Liver (tissue), 3 donors: ENCODE results near the gene CDCA4.
"Not testable (repeated sequence)": the region's sequence is repeated elsewhere in the genome, so short reads cannot be mapped to it uniquely, and the experiment has no call there.

Experiments used
- CTCF ChIP-seq: fragments of 150-350 bp; IDR thresholded peaks from 2 replicates; pipeline ENCODE4 v1.5.1; 2017; ENCODE audit warnings: improper control_type of control experiment, low read depth, low read length; ENCODE audit not compliant: missing input control
- FOXA1 ChIP-seq: IDR thresholded peaks from 2 replicates; pipeline ENCODE4 v1.6.1; 2016; ENCODE audit warnings: antibody characterized with exemption
- FOXA2 ChIP-seq: IDR thresholded peaks from 2 replicates; pipeline ENCODE4 v1.6.1; 2016; ENCODE audit warnings: antibody characterized with exemption
- HNF4A ChIP-seq, 2 donors: conservative IDR thresholded peaks; 2 replicates each; pipeline ENCODE4 v1.6.1; 2016; ENCODE audit warnings: antibody characterized with exemption in 2 of 2, mild to moderate bottlenecking in 2 of 2
- NR2F2 ChIP-seq: IDR thresholded peaks from 2 replicates; pipeline ENCODE4 v1.6.1; 2016; ENCODE audit warnings: antibody characterized with exemption
- RAD21 ChIP-seq, 2 donors: IDR thresholded peaks; 2 replicates each; pipeline ENCODE4 v1.6.1; 2016; ENCODE audit warnings: antibody characterized with exemption in 2 of 2, mild to moderate bottlenecking in 2 of 2
- SP1 ChIP-seq: IDR thresholded peaks from 2 replicates; pipeline ENCODE4 v1.6.1; 2018; ENCODE audit warnings: antibody characterized with exemption, mild to moderate bottlenecking
- TAF1 ChIP-seq: conservative IDR thresholded peaks from 2 replicates; pipeline ENCODE4 v1.6.1; 2016; ENCODE audit warnings: antibody characterized with exemption, mild to moderate bottlenecking
- ZBTB33 ChIP-seq: IDR thresholded peaks from 2 replicates; pipeline ENCODE4 v1.6.1; 2016; ENCODE audit warnings: antibody characterized with exemption
- TF ChIP-seq, protein P1 (sequence below): IDR thresholded peaks from 2 replicates; pipeline ENCODE4 v1.6.1; 2016; ENCODE audit warnings: antibody characterized with exemption
- donor health status: healthy.
- donor health status: healthy.

- TF ChIP-seq CTCF; FOXA2; FOXA1; SP1; TAF1; NR2F2; RAD21 (IDR thresholded peaks at IDR 0.05); HNF4A (conservative IDR thresholded peaks at IDR 0.05); ZBTB33: not testable (repeated sequence)
- TF ChIP-seq, protein P1, sequence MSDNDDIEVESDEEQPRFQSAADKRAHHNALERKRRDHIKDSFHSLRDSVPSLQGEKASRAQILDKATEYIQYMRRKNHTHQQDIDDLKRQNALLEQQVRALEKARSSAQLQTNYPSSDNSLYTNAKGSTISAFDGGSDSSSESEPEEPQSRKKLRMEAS, result not testable (repeated sequence)
Observed at GRCh38 chr14:105027718-105028117, 6.8 kb upstream of the CDCA4 start.
